ENCODE data around the gene SHISAL2A. TPM values are rescaled to one million over a fixed set of nuclear protein-coding genes. Genes with fewer than 3 reads are reported as not detected.

Gene SHISAL2A
- total RNA-seq, 1 experiment from 2014 or later, result 0.26 TPM

GRCh38 chr1:52706136-52706670 is 73.2 kb downstream of the SHISAL2A start:
- Mint-ChIP-seq H3K4me1 (ENCODE audit: insufficient read depth, unreplicated experiment) (peaks cover 21% of the 10 kb centered on the region), H3K27me3 (ENCODE audit: insufficient read depth, unreplicated experiment) (no peaks in the 10 kb centered on the region), H3K27ac (ENCODE audit: low read depth, unreplicated experiment) (no peak overlapping the region), H3K4me3 (ENCODE audit: unreplicated experiment) (no peak overlapping the region), H3K9me3 (ENCODE audit: unreplicated experiment) (no peaks in the 10 kb centered on the region), H3K36me3 (ENCODE audit: insufficient read depth, unreplicated experiment) (peaks cover 6% of the 10 kb centered on the region)
- ChIA-PET CTCF (no interaction called here), POLR2A (interaction anchor here (0.7 to 1.2 kb wide), 2 partner anchors 9 to 212 kb away, joined by 3 read pairs; no protein-coding TSS in a partner anchor)
- intact Hi-C loops (cut with micrococcal nuclease), result no loop called here
- TF ChIP-seq, protein P1, sequence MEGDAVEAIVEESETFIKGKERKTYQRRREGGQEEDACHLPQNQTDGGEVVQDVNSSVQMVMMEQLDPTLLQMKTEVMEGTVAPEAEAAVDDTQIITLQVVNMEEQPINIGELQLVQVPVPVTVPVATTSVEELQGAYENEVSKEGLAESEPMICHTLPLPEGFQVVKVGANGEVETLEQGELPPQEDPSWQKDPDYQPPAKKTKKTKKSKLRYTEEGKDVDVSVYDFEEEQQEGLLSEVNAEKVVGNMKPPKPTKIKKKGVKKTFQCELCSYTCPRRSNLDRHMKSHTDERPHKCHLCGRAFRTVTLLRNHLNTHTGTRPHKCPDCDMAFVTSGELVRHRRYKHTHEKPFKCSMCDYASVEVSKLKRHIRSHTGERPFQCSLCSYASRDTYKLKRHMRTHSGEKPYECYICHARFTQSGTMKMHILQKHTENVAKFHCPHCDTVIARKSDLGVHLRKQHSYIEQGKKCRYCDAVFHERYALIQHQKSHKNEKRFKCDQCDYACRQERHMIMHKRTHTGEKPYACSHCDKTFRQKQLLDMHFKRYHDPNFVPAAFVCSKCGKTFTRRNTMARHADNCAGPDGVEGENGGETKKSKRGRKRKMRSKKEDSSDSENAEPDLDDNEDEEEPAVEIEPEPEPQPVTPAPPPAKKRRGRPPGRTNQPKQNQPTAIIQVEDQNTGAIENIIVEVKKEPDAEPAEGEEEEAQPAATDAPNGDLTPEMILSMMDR (IDR thresholded peaks at IDR 0.05; ENCODE audit: unreplicated experiment), result no peak
- no peak for DNase-seq (ENCODE audit: unreplicated experiment)
- no TSS peak for BruUV-seq (replicated peaks)

Other genes starting within 250 kb of the SHISAL2A start
- gene ORC1, start 228.7 kb upstream of the SHISAL2A start, total RNA-seq (2022), result 1.8 and 2.7 TPM in 2 replicates
- 63.8 TPM in 2 replicates for gene PRPF38A, start 228.6 kb upstream of the SHISAL2A start, total RNA-seq (2022)
- gene TUT4, start 80.1 kb upstream of the SHISAL2A start, total RNA-seq (2022), result 83.8 and 90.7 TPM in 2 replicates
- not detected in 2 replicates for gene GPX7, start 30.8 kb upstream of the SHISAL2A start, total RNA-seq (2022)
- 28.0 and 38.9 TPM in 2 replicates for gene COA7, start 65.2 kb downstream of the SHISAL2A start, total RNA-seq (2022)
- gene ZYG11B, start 93.3 kb downstream of the SHISAL2A start, total RNA-seq (2022), result 16.2 and 18.6 TPM in 2 replicates
- not detected in 2 replicates for gene ZYG11A, start 209.6 kb downstream of the SHISAL2A start, total RNA-seq (2022)